HepG2 (cell line): ENCODE results near the gene ZBTB32. TPM values are rescaled to one million over a fixed set of nuclear protein-coding genes. Genes with fewer than 3 reads are reported as not detected.

Experiments used
- ATAC-seq: fragments of 200-7000 bp; cut with Tn5 transposase; 3 replicates; pipeline ENCODE4 v1.9.1; 2020; ENCODE audit warnings: mild to moderate bottlenecking, moderate library complexity
- BruUV-seq: library from RNA; stranded (reverse); fragments of 400-500 nt; replicated peaks from 2 replicates; lab custom pipeline; 2021; lab: Mats Ljungman, UMichigan
- CTCF ChIA-PET: fragments of 300-600 bp; formaldehyde crosslinking; extraction: SDS; loops from one replicate; lab custom pipeline; 2021; ENCODE audit warnings: low total read pairs, inconsistent platforms, low intra/inter-chr PET ratio; lab: Yijun Ruan, JAX
- POLR2A ChIA-PET: fragments of 350-600 bp; sonication (Branson Sonifier 250); formaldehyde crosslinking; loops from one replicate; lab custom pipeline; 2020; ENCODE audit warnings: antibody characterized with exemption, inconsistent platforms; lab: Yijun Ruan, JAX
- DNase-seq: peaks from one replicate; pipeline ENCODE4 v3.0.0-alpha.2; 2015; ENCODE audit warnings: low spot score
- FAIRE-seq: peaks from 3 replicates; lab custom pipeline; 2011; peaks lifted over from hg19 to GRCh38; lab: Jason Lieb, UNC
- H2AFZ ChIP-seq: one replicate; pipeline ENCODE4 v1.6.1; 2011; ENCODE audit warnings: low read length, inconsistent platforms
- H3K27ac ChIP-seq: fragments of 300-600 bp; 3 replicates; pipeline ENCODE4 v1.8.0; 2011; ENCODE audit warnings: mixed run types, mild to moderate bottlenecking, mixed read lengths, low read length, inconsistent platforms; ENCODE audit not compliant: insufficient read depth; ENCODE audit errors: extremely low read length
- H3K27me3 ChIP-seq, 2 experiments: fragments of 200-600 bp in 1 of 2; 2 replicates in 1 of 2; 3 replicates in 1 of 2; pipeline versions ENCODE4 v1.6.0 to v1.8.0; 2011; ENCODE audit warnings: low read length in 2 of 2, mild to moderate bottlenecking in 2 of 2, moderate library complexity in 2 of 2, inconsistent platforms in 1 of 2; ENCODE audit not compliant: insufficient read depth in 2 of 2, control insufficient read depth in 1 of 2
- H3K36me3 ChIP-seq, 2 experiments: fragments of 200-600 bp in 1 of 2; replicated peaks in 1 of 2; 2 replicates in 1 of 2; 3 replicates in 1 of 2; pipeline versions ENCODE4 v1.5.1 to v1.8.0; 2011; ENCODE audit warnings: low read length in 2 of 2, inconsistent platforms in 1 of 2; ENCODE audit not compliant: insufficient read depth in 2 of 2, control insufficient read depth in 1 of 2
- H3K4me1 ChIP-seq: 2 replicates; pipeline ENCODE4 v1.5.1; 2012; ENCODE audit warnings: low read length, inconsistent platforms; ENCODE audit not compliant: insufficient read depth
- H3K4me2 ChIP-seq: 2 replicates; pipeline ENCODE4 v1.6.0; 2011; ENCODE audit warnings: low read depth, low read length, inconsistent platforms
- H3K4me3 ChIP-seq, 3 experiments: fragments of 200-600 bp in 1 of 3; sonication (generic), shearing (Covaris generic) in 1 of 3; replicated peaks in 1 of 3; 2 replicates each; pipeline ENCODE4 v1.5.1; 2011 to 2016; ENCODE audit warnings: low read length in 3 of 3, inconsistent platforms in 2 of 3, low read depth in 2 of 3, mild to moderate bottlenecking in 2 of 3, control low read depth in 1 of 3, mixed read lengths in 1 of 3; ENCODE audit not compliant: insufficient read depth in 1 of 3
- H3K79me2 ChIP-seq: one replicate; pipeline ENCODE4 v1.6.1; 2011; ENCODE audit warnings: low read length, inconsistent platforms; ENCODE audit not compliant: insufficient read depth
- H3K9ac ChIP-seq: 2 replicates; pipeline ENCODE4 v1.6.0; 2011; ENCODE audit warnings: mild to moderate bottlenecking, low read depth, low read length, inconsistent platforms; ENCODE audit not compliant: insufficient read depth
- H3K9me3 ChIP-seq: 2 replicates; pipeline ENCODE4 v1.5.1; 2012; ENCODE audit warnings: mild to moderate bottlenecking, low read length
- H4K20me1 ChIP-seq: 2 replicates; pipeline ENCODE4 v1.6.0; 2011; ENCODE audit warnings: inconsistent platforms, mild to moderate bottlenecking, low read length, moderate library complexity; ENCODE audit not compliant: insufficient read depth
- FLYWCH1 ChIP-seq: sonication (generic); formaldehyde crosslinking; IDR thresholded peaks from 2 replicates; pipeline ENCODE4 v1.8.1; 2023; ENCODE audit warnings: mild to moderate bottlenecking, missing genetic modification reagents
- NCOA2 ChIP-seq: sonication (generic); formaldehyde crosslinking; IDR thresholded peaks from 2 replicates; pipeline ENCODE4 v1.8.0; 2022; ENCODE audit warnings: inconsistent platforms
- PCBP1 ChIP-seq: fragments of 200-400 bp; formaldehyde crosslinking; IDR thresholded peaks from 2 replicates; pipeline ENCODE4 v1.6.1; 2017; ENCODE audit warnings: mild to moderate bottlenecking, low read depth, low read length, borderline replicate concordance
- SMC3 ChIP-seq: IDR thresholded peaks from 2 replicates; pipeline ENCODE4 v1.6.1; 2011; ENCODE audit warnings: low read length, improper control_type of control experiment
- XRCC5 ChIP-seq: fragments of 200-400 bp; formaldehyde crosslinking; optimal IDR thresholded peaks from 2 replicates; pipeline ENCODE3; 2017; ENCODE audit warnings: mild to moderate bottlenecking, low read length
- ZNF644 ChIP-seq: IDR thresholded peaks from 2 replicates; pipeline ENCODE4 v1.6.1; 2016; ENCODE audit warnings: low read depth
- ZNF816 ChIP-seq: sonication (generic); formaldehyde crosslinking; IDR thresholded peaks from 2 replicates; pipeline ENCODE4 v1.8.0; 2022; ENCODE audit warnings: missing genetic modification reagents, mild to moderate bottlenecking, borderline replicate concordance
- WGBS: methylation state at CpG from one replicate; pipeline ENCODE4 v1.1.6; 2017; ENCODE audit warnings: low lambda C conversion rate; 5-methylcytosine and 5-hydroxymethylcytosine counted together
- in situ Hi-C: cut with HindIII; loops from 2 replicates; pipeline ENCODE4 v1.10.0; 2017; ENCODE audit warnings: low pct_unique_long_range_greater_than_20kb; ENCODE audit not compliant: extremely low pct_ligation_motif_present
- intact Hi-C: fragments of 100-400 bp; cut with micrococcal nuclease; formaldehyde crosslinking; loops from one replicate; pipeline ENCODE4 v1.10.0; 2022; ENCODE audit not compliant: unreplicated experiment
- polyA plus RNA-seq, 8 experiments: library from polyadenylated mRNA; depleted of rRNA in 3 of 8; stranded (reverse) in 7 of 8; unstranded in 1 of 8; fragments of >200 nt; fragmentation: Illumina TruSeq in 4 of 8; extraction: Trizol in 4 of 8; gene quantifications; 2 replicates each; pipeline versions ENCODE4 v1.2.1 to v1.2.3, GENCODE V29; 2011 to 2016; ENCODE audit warnings: low read depth in 4 of 8, missing spikeins in 1 of 8, mixed read lengths in 1 of 8; ENCODE audit not compliant: insufficient read depth in 1 of 8
- total RNA-seq, 5 experiments: library from RNA; depleted of rRNA; stranded (reverse); fragments of >200 nt; fragmentation: Illumina TruSeq; extraction: Trizol; gene quantifications; 2 replicates each; pipeline ENCODE4 v1.2.3, GENCODE V29; 2016; ENCODE audit warnings: low read depth in 1 of 5
- TF ChIP-seq, protein P1 (sequence below): sonication (generic); formaldehyde crosslinking; conservative IDR thresholded peaks from 2 replicates; pipeline ENCODE4 v1.8.1; 2023; ENCODE audit warnings: missing genetic modification reagents
- TF ChIP-seq, protein P2 (sequence below): sonication (generic); formaldehyde crosslinking; IDR thresholded peaks from 2 replicates; pipeline ENCODE4 v1.5.0; 2020; ENCODE audit warnings: missing genetic modification reagents
- TF ChIP-seq, protein P3 (sequence below): sonication (generic); formaldehyde crosslinking; IDR thresholded peaks from 2 replicates; pipeline ENCODE4 v1.4.0; 2020; ENCODE audit warnings: missing genetic modification reagents
- TF ChIP-seq, protein P4 (sequence below), 2 experiments: sonication (generic) in 1 of 2; formaldehyde crosslinking in 1 of 2; IDR thresholded peaks; 2 replicates each; pipeline versions ENCODE4 v1.4.0 to v1.6.1; 2018 to 2020; ENCODE audit warnings: missing genetic modification reagents in 2 of 2, borderline replicate concordance in 1 of 2, low read depth in 1 of 2, mild to moderate bottlenecking in 1 of 2, missing biosample characterization in 1 of 2
- TF ChIP-seq, protein P5 (sequence below): sonication (generic); formaldehyde crosslinking; IDR thresholded peaks from 2 replicates; pipeline ENCODE4 v1.4.0; 2020; ENCODE audit warnings: missing genetic modification reagents

Gene ZBTB32
- total and polyA plus RNA-seq, 2 of the 13 experiments (the other 11 are each of a cell fraction or from before 2014, with no cell fraction given): not detected

DNA sequence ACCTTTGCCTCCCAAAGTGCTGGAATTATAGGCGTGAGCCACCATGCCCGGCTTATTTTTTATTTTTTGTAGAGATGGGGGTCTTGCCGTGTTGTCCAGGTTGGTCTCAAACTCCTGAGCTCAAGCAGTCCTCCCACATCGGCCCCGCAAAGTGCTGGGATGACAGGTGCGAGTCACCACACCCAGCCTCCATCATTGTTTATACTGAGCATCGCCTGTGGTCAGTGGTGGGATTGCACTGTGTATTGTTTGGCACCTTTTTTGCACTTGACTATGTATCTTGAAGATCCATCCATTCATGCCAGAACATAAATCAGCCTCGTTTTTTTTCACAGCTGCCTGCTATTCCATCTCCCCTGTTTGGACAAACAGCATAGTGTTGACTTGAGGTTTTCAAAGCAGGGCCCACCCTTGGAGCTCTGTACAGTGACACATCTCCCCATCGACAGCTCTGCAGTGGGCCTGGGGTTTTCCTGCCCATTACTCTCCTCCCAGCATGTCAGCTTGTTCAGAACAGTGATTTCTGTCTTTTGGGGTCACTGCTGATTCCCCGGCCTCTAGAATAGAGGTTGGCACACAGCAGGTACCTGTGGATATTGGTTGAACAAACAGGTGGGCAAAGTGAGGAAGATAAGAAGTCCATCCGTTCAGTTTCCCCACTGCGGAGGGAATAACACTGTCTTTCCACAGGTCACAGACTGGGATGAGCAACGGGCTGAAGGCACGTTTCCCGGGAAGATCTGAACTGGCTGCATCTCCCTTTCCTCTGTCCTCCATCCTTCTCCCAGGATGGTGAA, 46.3 kb upstream of the ZBTB32 start (continued):
- TF ChIP-seq, protein P1, sequence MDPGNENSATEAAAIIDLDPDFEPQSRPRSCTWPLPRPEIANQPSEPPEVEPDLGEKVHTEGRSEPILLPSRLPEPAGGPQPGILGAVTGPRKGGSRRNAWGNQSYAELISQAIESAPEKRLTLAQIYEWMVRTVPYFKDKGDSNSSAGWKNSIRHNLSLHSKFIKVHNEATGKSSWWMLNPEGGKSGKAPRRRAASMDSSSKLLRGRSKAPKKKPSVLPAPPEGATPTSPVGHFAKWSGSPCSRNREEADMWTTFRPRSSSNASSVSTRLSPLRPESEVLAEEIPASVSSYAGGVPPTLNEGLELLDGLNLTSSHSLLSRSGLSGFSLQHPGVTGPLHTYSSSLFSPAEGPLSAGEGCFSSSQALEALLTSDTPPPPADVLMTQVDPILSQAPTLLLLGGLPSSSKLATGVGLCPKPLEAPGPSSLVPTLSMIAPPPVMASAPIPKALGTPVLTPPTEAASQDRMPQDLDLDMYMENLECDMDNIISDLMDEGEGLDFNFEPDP (CRISPR knock-in tag): no peak

DNA sequence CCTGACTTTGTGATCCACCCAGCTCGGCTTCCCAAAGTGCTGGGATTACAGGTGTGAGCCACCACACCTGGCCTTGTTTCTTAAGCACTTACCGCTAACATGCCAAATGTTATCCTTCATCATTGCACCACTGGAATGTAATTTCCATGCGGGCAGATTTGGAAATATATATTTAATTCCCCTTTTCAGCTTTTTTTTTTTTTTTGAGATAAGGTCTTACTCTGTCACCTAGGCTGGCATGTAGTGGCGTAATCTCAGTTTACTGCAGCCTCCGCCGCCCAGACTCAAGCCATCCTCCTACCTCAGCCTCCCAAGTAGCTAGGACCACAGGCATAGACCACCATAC, 42.4 kb upstream of the ZBTB32 start:
- no TSS peak for BruUV-seq
- WGBS: 94% methylated on average over 6 of the region's 6 CpGs
- peaks cover 6 to 8% of the 10 kb centered on the region in 2 experiments; a peak in 4 of 5 replicates for H3K36me3 ChIP-seq
- ChIA-PET CTCF (no interaction called here), POLR2A (interaction anchor here (0.6 to 3.6 kb wide), 9 partner anchors 10 to 150 kb away, joined by 3 to 44 read pairs (median 5); partner anchors contain the start of genes COX6B1, LIN37, PRODH2 and RBM42)
- no peak overlapping the region for H2AFZ ChIP-seq
- 0 out of 2 replicates have a peak overlapping the region, but pooled peaks have one; percentile 65 for H3K4me2 ChIP-seq
- in situ Hi-C loops (no loop called here), intact Hi-C loops (loop anchor here (1.0 kb wide), 1 partner anchor 14 kb away; the partner anchor contains the start of gene COX6B1)
- peaks cover 25% of the 10 kb centered on the region for H3K4me1 ChIP-seq
- ATAC-seq: no peak
- peak overlapping the region; percentile 66 for H3K27ac ChIP-seq
- DNase-seq: no peak
- H3K79me2 ChIP-seq: no peaks in the 10 kb centered on the region
- no peak overlapping the region for H3K9ac ChIP-seq
- H3K9me3 ChIP-seq: no peaks in the 10 kb centered on the region
- no peak for FAIRE-seq
- H3K27me3 ChIP-seq: no peaks in the 10 kb centered on the region
- H3K4me3 ChIP-seq: no peak overlapping the region
- no peaks in the 10 kb centered on the region for H4K20me1 ChIP-seq
- TF ChIP-seq, protein P2, sequence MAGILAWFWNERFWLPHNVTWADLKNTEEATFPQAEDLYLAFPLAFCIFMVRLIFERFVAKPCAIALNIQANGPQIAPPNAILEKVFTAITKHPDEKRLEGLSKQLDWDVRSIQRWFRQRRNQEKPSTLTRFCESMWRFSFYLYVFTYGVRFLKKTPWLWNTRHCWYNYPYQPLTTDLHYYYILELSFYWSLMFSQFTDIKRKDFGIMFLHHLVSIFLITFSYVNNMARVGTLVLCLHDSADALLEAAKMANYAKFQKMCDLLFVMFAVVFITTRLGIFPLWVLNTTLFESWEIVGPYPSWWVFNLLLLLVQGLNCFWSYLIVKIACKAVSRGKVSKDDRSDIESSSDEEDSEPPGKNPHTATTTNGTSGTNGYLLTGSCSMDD (CRISPR knock-in tag): no peak
- TF ChIP-seq PCBP1 (no peak), NCOA2 (no peak), XRCC5 (no peak), FLYWCH1 (CRISPR knock-in tag) (no peak), ZNF644 (CRISPR knock-in tag) (no peak), SMC3 (no peak), ZNF816 (CRISPR knock-in tag) (no peak)
- TF ChIP-seq, protein P3, sequence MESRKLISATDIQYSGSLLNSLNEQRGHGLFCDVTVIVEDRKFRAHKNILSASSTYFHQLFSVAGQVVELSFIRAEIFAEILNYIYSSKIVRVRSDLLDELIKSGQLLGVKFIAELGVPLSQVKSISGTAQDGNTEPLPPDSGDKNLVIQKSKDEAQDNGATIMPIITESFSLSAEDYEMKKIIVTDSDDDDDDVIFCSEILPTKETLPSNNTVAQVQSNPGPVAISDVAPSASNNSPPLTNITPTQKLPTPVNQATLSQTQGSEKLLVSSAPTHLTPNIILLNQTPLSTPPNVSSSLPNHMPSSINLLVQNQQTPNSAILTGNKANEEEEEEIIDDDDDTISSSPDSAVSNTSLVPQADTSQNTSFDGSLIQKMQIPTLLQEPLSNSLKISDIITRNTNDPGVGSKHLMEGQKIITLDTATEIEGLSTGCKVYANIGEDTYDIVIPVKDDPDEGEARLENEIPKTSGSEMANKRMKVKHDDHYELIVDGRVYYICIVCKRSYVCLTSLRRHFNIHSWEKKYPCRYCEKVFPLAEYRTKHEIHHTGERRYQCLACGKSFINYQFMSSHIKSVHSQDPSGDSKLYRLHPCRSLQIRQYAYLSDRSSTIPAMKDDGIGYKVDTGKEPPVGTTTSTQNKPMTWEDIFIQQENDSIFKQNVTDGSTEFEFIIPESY (CRISPR knock-in tag): peak; percentile 18; the same call in 1 of the 2 replicates
- TF ChIP-seq, protein P4, sequence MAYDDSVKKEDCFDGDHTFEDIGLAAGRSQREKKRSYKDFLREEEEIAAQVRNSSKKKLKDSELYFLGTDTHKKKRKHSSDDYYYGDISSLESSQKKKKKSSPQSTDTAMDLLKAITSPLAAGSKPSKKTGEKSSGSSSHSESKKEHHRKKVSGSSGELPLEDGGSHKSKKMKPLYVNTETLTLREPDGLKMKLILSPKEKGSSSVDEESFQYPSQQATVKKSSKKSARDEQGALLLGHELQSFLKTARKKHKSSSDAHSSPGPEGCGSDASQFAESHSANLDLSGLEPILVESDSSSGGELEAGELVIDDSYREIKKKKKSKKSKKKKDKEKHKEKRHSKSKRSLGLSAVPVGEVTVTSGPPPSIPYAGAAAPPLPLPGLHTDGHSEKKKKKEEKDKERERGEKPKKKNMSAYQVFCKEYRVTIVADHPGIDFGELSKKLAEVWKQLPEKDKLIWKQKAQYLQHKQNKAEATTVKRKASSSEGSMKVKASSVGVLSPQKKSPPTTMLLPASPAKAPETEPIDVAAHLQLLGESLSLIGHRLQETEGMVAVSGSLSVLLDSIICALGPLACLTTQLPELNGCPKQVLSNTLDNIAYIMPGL (CRISPR knock-in tag; IDR thresholded peaks at IDR 0.05; ENCODE audit: borderline replicate concordance in 1 of 2, low read depth in 1 of 2): 0 out of 4 replicates have a peak, but pooled peaks of 1 of the 2 experiments have one; percentile 1
- TF ChIP-seq, protein P5, sequence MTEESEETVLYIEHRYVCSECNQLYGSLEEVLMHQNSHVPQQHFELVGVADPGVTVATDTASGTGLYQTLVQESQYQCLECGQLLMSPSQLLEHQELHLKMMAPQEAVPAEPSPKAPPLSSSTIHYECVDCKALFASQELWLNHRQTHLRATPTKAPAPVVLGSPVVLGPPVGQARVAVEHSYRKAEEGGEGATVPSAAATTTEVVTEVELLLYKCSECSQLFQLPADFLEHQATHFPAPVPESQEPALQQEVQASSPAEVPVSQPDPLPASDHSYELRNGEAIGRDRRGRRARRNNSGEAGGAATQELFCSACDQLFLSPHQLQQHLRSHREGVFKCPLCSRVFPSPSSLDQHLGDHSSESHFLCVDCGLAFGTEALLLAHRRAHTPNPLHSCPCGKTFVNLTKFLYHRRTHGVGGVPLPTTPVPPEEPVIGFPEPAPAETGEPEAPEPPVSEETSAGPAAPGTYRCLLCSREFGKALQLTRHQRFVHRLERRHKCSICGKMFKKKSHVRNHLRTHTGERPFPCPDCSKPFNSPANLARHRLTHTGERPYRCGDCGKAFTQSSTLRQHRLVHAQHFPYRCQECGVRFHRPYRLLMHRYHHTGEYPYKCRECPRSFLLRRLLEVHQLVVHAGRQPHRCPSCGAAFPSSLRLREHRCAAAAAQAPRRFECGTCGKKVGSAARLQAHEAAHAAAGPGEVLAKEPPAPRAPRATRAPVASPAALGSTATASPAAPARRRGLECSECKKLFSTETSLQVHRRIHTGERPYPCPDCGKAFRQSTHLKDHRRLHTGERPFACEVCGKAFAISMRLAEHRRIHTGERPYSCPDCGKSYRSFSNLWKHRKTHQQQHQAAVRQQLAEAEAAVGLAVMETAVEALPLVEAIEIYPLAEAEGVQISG (CRISPR knock-in tag): no peak
